Heart left ventricle (tissue), 16 donors: ENCODE results near the gene ADCY3. TPM values are rescaled to one million over a fixed set of nuclear protein-coding genes. Genes with fewer than 3 reads are reported as not detected.
A peak's percentile ranks its signal among the peaks of the same experiment; 100 is the strongest.

ENCODE experiments used
- ATAC-seq, 4 donors: fragments of 200-7000 bp; cut with Tn5 transposase; one replicate each; pipeline ENCODE4 v1.9.1; 2020 to 2022; ENCODE audit warnings: moderate library complexity in 4 of 4, mild to moderate bottlenecking in 3 of 4, moderate number of reproducible peaks in 1 of 4
- DNase-seq, 5 donors: peaks; one replicate each; pipeline ENCODE4 v3.0.0-alpha.2; 2020
- H3K27ac ChIP-seq, 12 donors: fragments of 200-600 bp; sonication (generic) in 4 of 12; one replicate each; pipeline versions ENCODE4 v1.5.0 to v1.8.0; 2016 to 2022; ENCODE audit warnings: mild to moderate bottlenecking in 2 of 12
- H3K27me3 ChIP-seq, 9 donors: fragments of 200-600 bp; sonication (generic) in 2 of 9; one replicate each; pipeline versions ENCODE4 v1.5.1 to v1.8.0; 2016 to 2022; ENCODE audit warnings: mild to moderate bottlenecking in 3 of 9
- H3K36me3 ChIP-seq, 9 donors: fragments of 200-600 bp; sonication (generic) in 2 of 9; one replicate each; pipeline versions ENCODE4 v1.5.0 to v1.8.0; 2018 to 2022; ENCODE audit warnings: mild to moderate bottlenecking in 2 of 9
- H3K4me1 ChIP-seq, 12 donors: fragments of 200-600 bp; sonication (generic) in 4 of 12; one replicate each; pipeline versions ENCODE4 v1.5.0 to v1.8.0; 2016 to 2022; ENCODE audit warnings: mild to moderate bottlenecking in 3 of 12
- H3K4me3 ChIP-seq, 12 donors: fragments of 200-600 bp; sonication (generic) in 4 of 12; one replicate each; pipeline versions ENCODE4 v1.5.0 to v1.8.0; 2017 to 2022; ENCODE audit warnings: mild to moderate bottlenecking in 9 of 12, moderate library complexity in 4 of 12
- H3K9me3 ChIP-seq, 12 donors: fragments of 200-600 bp; sonication (generic) in 4 of 12; one replicate each; pipeline versions ENCODE4 v1.5.0 to v1.8.0; 2016 to 2022; ENCODE audit warnings: mild to moderate bottlenecking in 1 of 12
- POLR2A ChIP-seq, 2 donors: fragments of 450-650 bp; IDR thresholded peaks; one replicate each; pipeline ENCODE4 v1.6.1; 2017; ENCODE audit warnings: antibody characterized with exemption in 2 of 2, mild to moderate bottlenecking in 2 of 2, moderate library complexity in 2 of 2
- WGBS, 4 donors: extraction: QIAGEN DNeasy Blood & Tissue Kit in 2 of 4; methylation state at CpG; one replicate each; pipeline versions ENCODE4 v1.1.5 to v1.1.7; 2013 to 2018; 5-methylcytosine and 5-hydroxymethylcytosine counted together
- intact Hi-C, 10 donors: fragments of 100-400 bp; cut with DNase I; formaldehyde crosslinking; loops; one replicate each; pipeline versions ENCODE4 v1.11.1 to v1.14.2; 2022
- polyA plus RNA-seq, 2 donors: library from polyadenylated mRNA; stranded (reverse); fragments of 200-250 nt; gene quantifications; one replicate each; pipeline ENCODE4 v1.2.3, GENCODE V29; 2013
- total RNA-seq, 9 donors: library from RNA; depleted of rRNA in 2 of 9; stranded (reverse); fragments of >200 nt in 2 of 9; fragmentation: NEBNext Ultra II Directional in 3 of 9; extraction: Animal tissue kit (Norgen Biotek cat#: 25700) in 3 of 9; gene quantifications; one replicate each; pipeline versions ENCODE4 v1.1.0 to v1.2.4, GENCODE V29; 2016 to 2023
- TF ChIP-seq, protein P1 (sequence below), 12 donors: fragments of 200-600 bp; sonication (generic) in 4 of 12; IDR thresholded peaks; one replicate each; pipeline versions ENCODE4 v1.5.0 to v1.8.0; 2018 to 2022; ENCODE audit warnings: antibody characterized with exemption in 12 of 12, mild to moderate bottlenecking in 5 of 12
- donor health status: ischemic (EF 13 %, LVEDD 7.1; RV severe dilation, severe dysfunction).
- donor health status: healthy with polysubstance abuse.
- donor health status: DM: no; HTN: yes; CAD: no.
- donor health status: DM: no; HTN: no; CAD: no.
- donor health status: ischemic (EF 25% LVEDD 6.9; RV normal size, moderate dysfunction).
- donor health status: ischemic (EF 25% LVEDD 5.7; RV mildly dilated, moderate dysfunction).
- donor health status: healthy.
- donor health status: DM: yes; HTN: yes; CAD: no.
- donor health status: ischemic (EF 35%, LVEDD 5.7; RV mildly dilated, moderate dysfunction).
- donor health status: nonischemic (EF 11% LVEDD 7.7; RV severe dilation, severe dysfunction).
- donor health status: DM: yes; HTN: yes; CAD: no.
- donor health status: PGD.
- donor health status: ischemic (EF 29% LVEDD 5.4; RV normal size, mild dysfunction).
- donor health status: nonischemic (EF 23%, LVEDD 6.1; RV moderate dilation, normal function).

ADCY3 gene
- total and polyA plus RNA-seq, 11 donors: 9.3 to 36.0 (median 14.4) TPM

DNA sequence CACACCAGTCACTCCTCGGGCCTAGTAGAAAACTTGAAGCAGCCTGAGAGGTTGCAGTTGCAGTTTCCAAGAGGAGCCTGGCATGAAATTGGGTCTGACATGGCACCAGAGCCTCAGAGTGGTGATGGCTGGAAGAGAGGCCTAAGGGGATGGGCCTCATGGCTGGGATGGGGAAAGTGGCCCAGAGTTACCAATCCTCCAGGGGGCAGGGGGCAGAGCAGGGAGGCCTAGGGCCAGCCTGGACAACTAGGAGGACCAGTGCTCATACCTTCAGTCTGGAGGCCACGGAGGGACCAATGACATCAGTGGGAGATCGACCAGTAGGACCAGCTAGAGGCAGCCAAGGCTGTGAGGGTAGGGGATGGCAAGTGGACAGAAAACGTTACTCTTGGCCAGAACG is 15.1 kb upstream of the ADCY3 start:
- no peaks in the 10 kb centered on the region for H3K9me3 ChIP-seq
- 87 to 94% (median 90%) methylated on average over 5 of the region's 5 CpGs for WGBS, 4 donors
- ATAC-seq (no peak), DNase-seq (no peak)
- no peak overlapping the region for H3K27ac ChIP-seq
- no peaks in the 10 kb centered on the region for H3K36me3 ChIP-seq
- no peaks in the 10 kb centered on the region for H3K27me3 ChIP-seq
- intact Hi-C loops: no loop called here
- peaks cover 0 to 7% (median 0%) of the 10 kb centered on the region in 12 donors for H3K4me1 ChIP-seq
- H3K4me3 ChIP-seq: no peak overlapping the region
- no peak for TF ChIP-seq POLR2A (IDR thresholded peaks at IDR 0.05)
- TF ChIP-seq, protein P1, sequence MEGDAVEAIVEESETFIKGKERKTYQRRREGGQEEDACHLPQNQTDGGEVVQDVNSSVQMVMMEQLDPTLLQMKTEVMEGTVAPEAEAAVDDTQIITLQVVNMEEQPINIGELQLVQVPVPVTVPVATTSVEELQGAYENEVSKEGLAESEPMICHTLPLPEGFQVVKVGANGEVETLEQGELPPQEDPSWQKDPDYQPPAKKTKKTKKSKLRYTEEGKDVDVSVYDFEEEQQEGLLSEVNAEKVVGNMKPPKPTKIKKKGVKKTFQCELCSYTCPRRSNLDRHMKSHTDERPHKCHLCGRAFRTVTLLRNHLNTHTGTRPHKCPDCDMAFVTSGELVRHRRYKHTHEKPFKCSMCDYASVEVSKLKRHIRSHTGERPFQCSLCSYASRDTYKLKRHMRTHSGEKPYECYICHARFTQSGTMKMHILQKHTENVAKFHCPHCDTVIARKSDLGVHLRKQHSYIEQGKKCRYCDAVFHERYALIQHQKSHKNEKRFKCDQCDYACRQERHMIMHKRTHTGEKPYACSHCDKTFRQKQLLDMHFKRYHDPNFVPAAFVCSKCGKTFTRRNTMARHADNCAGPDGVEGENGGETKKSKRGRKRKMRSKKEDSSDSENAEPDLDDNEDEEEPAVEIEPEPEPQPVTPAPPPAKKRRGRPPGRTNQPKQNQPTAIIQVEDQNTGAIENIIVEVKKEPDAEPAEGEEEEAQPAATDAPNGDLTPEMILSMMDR (IDR thresholded peaks at IDR 0.05): no peak

DNA sequence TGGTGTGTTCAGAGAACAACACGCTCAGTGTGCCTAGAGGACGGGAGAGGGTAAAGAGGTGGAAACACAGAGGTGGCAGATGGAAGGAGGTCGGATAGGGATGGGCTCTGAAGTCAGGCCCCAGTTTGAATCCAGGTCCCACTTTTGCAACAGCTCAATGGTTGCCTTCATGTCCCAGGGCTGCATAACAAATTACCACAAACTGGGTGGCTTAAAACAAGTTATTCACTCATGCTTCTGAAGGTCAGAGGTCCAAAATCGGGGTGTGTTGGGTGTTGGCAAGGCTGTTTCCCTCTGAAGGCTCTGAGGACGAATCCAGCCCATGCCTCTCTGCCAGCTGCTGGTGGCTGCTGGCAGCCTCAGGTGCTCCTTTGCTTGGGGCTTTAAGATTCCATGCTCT is 12.7 kb upstream of the ADCY3 start:
- no peak overlapping the region for H3K4me3 ChIP-seq
- intact Hi-C loops: no loop called here
- H3K9me3 ChIP-seq: no peaks in the 10 kb centered on the region
- 90 to 95% (median 90%) methylated on average over 5 of the region's 5 CpGs for whole genome bisulfite sequencing, 4 donors
- H3K27ac ChIP-seq: no peak overlapping the region
- ATAC-seq (no peak), DNase-seq (no peak)
- H3K4me1 ChIP-seq: peaks cover 0 to 7% (median 0%) of the 10 kb centered on the region in 12 donors
- H3K27me3 ChIP-seq: no peaks in the 10 kb centered on the region
- TF ChIP-seq, protein P1 (IDR thresholded peaks at IDR 0.05): no peak
- TF ChIP-seq POLR2A (IDR thresholded peaks at IDR 0.05): no peak
- H3K36me3 ChIP-seq: no peaks in the 10 kb centered on the region

DNA sequence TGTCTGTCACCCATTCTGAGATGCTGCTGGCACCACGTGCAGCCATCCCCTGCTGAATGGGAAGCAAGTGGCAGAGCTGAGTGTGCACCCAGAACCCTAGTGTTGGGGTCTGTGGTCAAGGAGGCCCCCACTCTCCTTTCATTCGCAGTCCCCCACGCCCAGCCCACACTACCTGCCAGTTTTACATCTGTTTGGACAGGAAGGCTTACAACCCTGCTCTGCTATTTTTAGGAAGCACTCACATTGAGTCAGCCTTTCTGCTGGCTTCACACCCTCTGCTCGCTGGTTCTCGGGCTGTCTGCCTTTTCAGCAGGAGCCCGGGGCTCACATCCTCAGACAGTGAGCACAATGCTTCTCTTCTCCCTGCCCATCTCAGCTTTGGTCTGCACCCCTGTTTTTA is 10.7 kb upstream of the ADCY3 start:
- WGBS, 4 donors: 22 to 42% (median 37%) methylated on average over 6 of the region's 6 CpGs

DNA sequence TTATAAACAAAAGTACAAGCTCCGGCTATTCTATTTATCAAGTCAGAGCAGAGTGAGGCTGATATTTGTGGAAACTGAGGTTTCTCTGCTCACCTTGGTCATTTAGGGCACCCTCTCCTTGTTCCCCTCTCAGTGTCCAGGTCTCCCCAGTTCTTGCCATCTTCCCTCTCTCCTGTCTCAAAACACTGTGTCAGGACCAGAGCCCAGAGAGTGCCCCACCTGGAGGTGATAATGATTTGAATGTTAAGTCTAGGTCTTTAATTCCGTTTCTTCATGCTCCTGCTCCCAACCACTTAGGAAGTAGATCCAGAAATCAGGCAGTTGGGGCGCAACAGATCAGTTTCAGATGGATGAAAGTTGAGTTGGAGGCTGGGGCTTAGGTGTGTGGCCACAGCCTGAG is 9.2 kb upstream of the ADCY3 start:
- Histone ChIP-seq H3K27ac (no peak overlapping the region), H3K27me3 (no peaks in the 10 kb centered on the region), H3K4me1 (peaks cover 0 to 22% (median 9%) of the 10 kb centered on the region in 12 donors), H3K36me3 (no peaks in the 10 kb centered on the region), H3K4me3 (no peak overlapping the region), H3K9me3 (no peaks in the 10 kb centered on the region)
- WGBS, 4 donors: 93 to 96% (median 95%) methylated on average over 3 of the region's 3 CpGs
- no peak for ATAC-seq
- no peak for DNase-seq
- TF ChIP-seq POLR2A (IDR thresholded peaks at IDR 0.05): no peak
- TF ChIP-seq, protein P1 (IDR thresholded peaks at IDR 0.05): no peak
- intact Hi-C loops: loop anchor here in 1 of 10 donors (10.0 kb wide), 1 partner anchor 514 kb away; no protein-coding TSS in a partner anchor

More for the DNA sequence above, 10.7 kb upstream of the ADCY3 start:
- intact Hi-C loops: no loop called here
- Histone ChIP-seq H3K27me3 (no peaks in the 10 kb centered on the region), H3K4me1 (peaks cover 0 to 22% (median 9%) of the 10 kb centered on the region in 12 donors), H3K36me3 (no peaks in the 10 kb centered on the region), H3K27ac (no peak overlapping the region), H3K4me3 (no peak overlapping the region), H3K9me3 (no peaks in the 10 kb centered on the region)
- DNase-seq (no peak), ATAC-seq (peak; percentile 47 to 66 (median 56))
- TF ChIP-seq, protein P1 (IDR thresholded peaks at IDR 0.05): no peak
